ENCODE data around the gene PSMG2.

The PSMG2 gene

GRCh38 chr18:12702221-12703095 lies at the start of gene PSMG2, which contains the start of gene CEP76:
Gene PSMG2, plus strand, starts transcription at chr18:12703042. Its CDS starts 66 bp downstream, at chr18:12703108.
Gene CEP76, minus strand, starts transcription at chr18:12702723. Its CDS starts 175 bp downstream, at chr18:12702548.
- Histone ChIP-seq H3K4me2 (peak within 1 kb of the TSS; percentile 93), H3K36me3 (peaks cover 42% of the 10 kb centered on the region)

GRCh38 chr18:12654971-12655370 lies 47.9 kb upstream of the PSMG2 start:
- Histone ChIP-seq H3K4me1 (peaks cover 12% of the 10 kb centered on the region), H3K4me3 (no peak overlapping the region), H3K9me3 (no peaks in the 10 kb centered on the region), H3K9ac (no peak overlapping the region), H3K27me3 (peaks cover 65% of the 10 kb centered on the region), H3K4me2 (no peak overlapping the region), H3K36me3 (no peaks in the 10 kb centered on the region), H4K20me1 (peaks cover 43% of the 10 kb centered on the region), H3K27ac (no peak overlapping the region)
- no peak for TF ChIP-seq Cebpa-rat (IDR thresholded peaks at IDR 0.05)

More at GRCh38 chr18:12702221-12703095, at the start of gene PSMG2, which contains the start of gene CEP76:
- peak within 1 kb of the TSS; percentile 100 for H3K27ac ChIP-seq
- H3K9me3 ChIP-seq = no peaks in the 10 kb centered on the region
- peaks cover 39% of the 10 kb centered on the region for H3K4me1 ChIP-seq
- H4K20me1 ChIP-seq = peaks cover 54% of the 10 kb centered on the region
- H3K4me3 ChIP-seq = peak within 1 kb of the TSS; percentile 82
- no peak for TF ChIP-seq Cebpa-rat (IDR thresholded peaks at IDR 0.05)
- peak within 1 kb of the TSS; percentile 100 for H3K9ac ChIP-seq
- no peaks in the 10 kb centered on the region for H3K27me3 ChIP-seq

- Histone ChIP-seq H4K20me1 (peaks cover 43% of the 10 kb centered on the region), H3K4me3 (peak overlapping the region; percentile 80; the same call in 1 of the 2 replicates), H3K9ac (no peak overlapping the region), H3K4me1 (peaks cover 12% of the 10 kb centered on the region), H3K4me2 (peak overlapping the region; percentile 98), H3K27me3 (peaks cover 65% of the 10 kb centered on the region), H3K27ac (no peak overlapping the region), H3K36me3 (peaks cover 6% of the 10 kb centered on the region; the same call in 1 of the 2 replicates), H3K9me3 (no peaks in the 10 kb centered on the region)
- no peak for TF ChIP-seq Cebpa-rat (IDR thresholded peaks at IDR 0.05)
Observed at GRCh38 chr18:12656605-12656937, 46.3 kb upstream of the PSMG2 start.

GRCh38 chr18:12656938-12657683 lies 45.7 kb upstream of the PSMG2 start:
- TF ChIP-seq Cebpa-rat (IDR thresholded peaks at IDR 0.05) = no peak
- Histone ChIP-seq H3K36me3 (peaks cover 6% of the 10 kb centered on the region; the same call in 1 of the 2 replicates), H3K4me1 (peaks cover 12% of the 10 kb centered on the region), H3K9ac (peak overlapping the region; percentile 57; the same call in 1 of the 2 replicates), H3K4me3 (peak overlapping the region; percentile 80), H3K9me3 (no peaks in the 10 kb centered on the region), H4K20me1 (peaks cover 43% of the 10 kb centered on the region), H3K27ac (no peak overlapping the region), H3K4me2 (peak overlapping the region; percentile 98), H3K27me3 (peaks cover 65% of the 10 kb centered on the region)

GRCh38 chr18:12657684-12658425 lies 45.0 kb upstream of the PSMG2 start, which contains the start of gene SPIRE1:
Gene SPIRE1, minus strand, starts transcription at chr18:12658107. Its CDS starts 241 bp downstream, at chr18:12657866.
- Histone ChIP-seq H3K4me2 (peak within 1 kb of the TSS; percentile 98), H4K20me1 (peaks cover 43% of the 10 kb centered on the region), H3K27me3 (peaks cover 60% of the 10 kb centered on the region), H3K9me3 (no peaks in the 10 kb centered on the region), H3K9ac (peak within 1 kb of the TSS; percentile 57), H3K4me1 (peaks cover 12% of the 10 kb centered on the region), H3K36me3 (peaks cover 6% of the 10 kb centered on the region; the same call in 1 of the 2 replicates), H3K4me3 (peak within 1 kb of the TSS; percentile 80), H3K27ac (no peak within 1 kb of the TSS)
- TF ChIP-seq Cebpa-rat (IDR thresholded peaks at IDR 0.05) = no peak

- Histone ChIP-seq H3K27ac (no peak overlapping the region), H3K4me3 (peak overlapping the region; percentile 80), H3K36me3 (peaks cover 6% of the 10 kb centered on the region; the same call in 1 of the 2 replicates), H3K4me1 (peaks cover 12% of the 10 kb centered on the region), H3K9me3 (no peaks in the 10 kb centered on the region), H3K9ac (peak overlapping the region; percentile 57; the same call in 1 of the 2 replicates), H3K4me2 (peak overlapping the region; percentile 98), H4K20me1 (peaks cover 43% of the 10 kb centered on the region), H3K27me3 (peaks cover 52% of the 10 kb centered on the region)
- TF ChIP-seq Cebpa-rat (IDR thresholded peaks at IDR 0.05) = no peak
Observed at GRCh38 chr18:12658426-12659138, 44.3 kb upstream of the PSMG2 start.

- Histone ChIP-seq H3K9me3 (no peaks in the 10 kb centered on the region), H3K4me1 (peaks cover 12% of the 10 kb centered on the region), H3K4me2 (no peak overlapping the region), H3K27ac (no peak overlapping the region), H3K36me3 (peaks cover 6% of the 10 kb centered on the region; the same call in 1 of the 2 replicates), H3K27me3 (peaks cover 47% of the 10 kb centered on the region), H3K9ac (no peak overlapping the region), H4K20me1 (peaks cover 41% of the 10 kb centered on the region), H3K4me3 (no peak overlapping the region)
- TF ChIP-seq Cebpa-rat (IDR thresholded peaks at IDR 0.05) = no peak
Observed at GRCh38 chr18:12659904-12660605, 42.8 kb upstream of the PSMG2 start.

- H3K4me1 ChIP-seq = no peaks in the 10 kb centered on the region
Observed at GRCh38 chr18:12668041-12668440, 34.8 kb upstream of the PSMG2 start.

More at GRCh38 chr18:12668041-12668440, 34.8 kb upstream of the PSMG2 start:
- Histone ChIP-seq H3K4me3 (no peak overlapping the region), H3K27ac (no peak overlapping the region), H3K9ac (no peak overlapping the region), H3K36me3 (peaks cover 33% of the 10 kb centered on the region), H3K9me3 (no peaks in the 10 kb centered on the region), H3K27me3 (no peaks in the 10 kb centered on the region), H4K20me1 (no peaks in the 10 kb centered on the region), H3K4me2 (no peak overlapping the region)
- no peak for TF ChIP-seq Cebpa-rat (IDR thresholded peaks at IDR 0.05)
